Neuronal stem cell (in vitro differentiated cells): ENCODE results near the gene RAB25. TPM values are rescaled to one million over a fixed set of nuclear protein-coding genes. Genes with fewer than 3 reads are reported as not detected.

Experiments used
- DNase-seq: peaks from one replicate; pipeline ENCODE4 v3.0.0-alpha.2; 2013; ENCODE audit warnings: low spot score
- H2AFZ ChIP-seq: one replicate; pipeline ENCODE4 v1.6.1; 2013; ENCODE audit warnings: mild to moderate bottlenecking, low read length, inconsistent platforms
- H2AK5ac ChIP-seq: 2 replicates; pipeline ENCODE4 v1.6.1; 2013; ENCODE audit warnings: low read depth, mild to moderate bottlenecking, inconsistent platforms, low read length, moderate library complexity, mixed read lengths
- H2BK120ac ChIP-seq: 2 replicates; pipeline ENCODE4 v1.6.1; 2013; ENCODE audit warnings: low read depth, mild to moderate bottlenecking, inconsistent platforms, low read length, moderate library complexity, mixed read lengths
- H2BK12ac ChIP-seq: one replicate; pipeline ENCODE4 v1.6.1; 2013; ENCODE audit warnings: low read length, inconsistent platforms
- H2BK15ac ChIP-seq: 2 replicates; pipeline ENCODE4 v1.6.1; 2013; ENCODE audit warnings: mild to moderate bottlenecking, low read length, inconsistent platforms, mixed read lengths
- H2BK5ac ChIP-seq: one replicate; pipeline ENCODE4 v1.6.1; 2013; ENCODE audit warnings: inconsistent platforms, mild to moderate bottlenecking, low read length, moderate library complexity
- H3K14ac ChIP-seq: one replicate; pipeline ENCODE4 v1.6.1; 2013; ENCODE audit warnings: low read length, inconsistent platforms
- H3K18ac ChIP-seq: 2 replicates; pipeline ENCODE4 v1.6.1; 2013; ENCODE audit warnings: low read length, inconsistent platforms
- H3K23ac ChIP-seq: 2 replicates; pipeline ENCODE4 v1.6.1; 2013; ENCODE audit warnings: low read depth, mild to moderate bottlenecking, mixed read lengths, low read length, inconsistent platforms; ENCODE audit not compliant: poor library complexity
- H3K27ac ChIP-seq: replicated peaks from 3 replicates; pipeline ENCODE4 v1.5.1; 2013; ENCODE audit warnings: low read length, inconsistent platforms
- H3K27me3 ChIP-seq, 3 experiments: 2 replicates each; pipeline ENCODE4 v1.6.1; 2013; ENCODE audit warnings: low read length in 3 of 3, mild to moderate bottlenecking in 2 of 3, inconsistent platforms in 1 of 3, low read depth in 1 of 3, mixed read lengths in 1 of 3, moderate library complexity in 1 of 3; ENCODE audit not compliant: control insufficient read depth in 3 of 3, insufficient read depth in 3 of 3
- H3K36me3 ChIP-seq, 2 donors: replicated peaks in 1 of 2; 2 replicates each; pipeline ENCODE4 v1.6.1; 2013; ENCODE audit warnings: low read length in 2 of 2; ENCODE audit not compliant: control insufficient read depth in 2 of 2, insufficient read depth in 2 of 2
- H3K4ac ChIP-seq: 2 replicates; pipeline ENCODE4 v1.6.1; 2013; ENCODE audit warnings: inconsistent platforms, mild to moderate bottlenecking, low read length, moderate library complexity
- H3K4me1 ChIP-seq, 2 donors: 1 replicate in 1 of 2; 2 replicates in 1 of 2; pipeline ENCODE4 v1.6.1; 2013; ENCODE audit warnings: low read length in 2 of 2, low read depth in 1 of 2; ENCODE audit not compliant: control insufficient read depth in 2 of 2, insufficient read depth in 1 of 2
- H3K4me2 ChIP-seq: one replicate; pipeline ENCODE4 v1.6.1; 2013; ENCODE audit warnings: mild to moderate bottlenecking, low read length, inconsistent platforms; ENCODE audit not compliant: insufficient read depth, poor library complexity, severe bottlenecking
- H3K4me3 ChIP-seq, 2 donors: 2 replicates each; pipeline ENCODE4 v1.5.1; 2013; ENCODE audit warnings: low read length in 2 of 2, mild to moderate bottlenecking in 2 of 2, inconsistent platforms in 1 of 2, moderate library complexity in 1 of 2
- H3K79me1 ChIP-seq: one replicate; pipeline ENCODE4 v1.6.1; 2013; ENCODE audit warnings: low read depth, mild to moderate bottlenecking, inconsistent platforms, low read length, moderate library complexity
- H3K9ac ChIP-seq: one replicate; pipeline ENCODE4 v1.6.1; 2013; ENCODE audit warnings: mild to moderate bottlenecking, low read depth, low read length, inconsistent platforms; ENCODE audit not compliant: poor library complexity
- H3K9me3 ChIP-seq, 2 donors: replicated peaks in 1 of 2; 2 replicates each; pipeline versions ENCODE3 to v1.6.1; 2013; ENCODE audit warnings: low read length in 2 of 2, mild to moderate bottlenecking in 2 of 2, inconsistent platforms in 1 of 2, low read depth in 1 of 2, mixed read lengths in 1 of 2, moderate library complexity in 1 of 2; ENCODE audit not compliant: control insufficient read depth in 2 of 2, insufficient read depth in 1 of 2
- H4K8ac ChIP-seq: one replicate; pipeline ENCODE4 v1.6.1; 2013; ENCODE audit warnings: low read depth, mild to moderate bottlenecking, inconsistent platforms, low read length, moderate library complexity
- H4K91ac ChIP-seq: one replicate; pipeline ENCODE4 v1.6.1; 2013; ENCODE audit warnings: low read length, low read depth, mild to moderate bottlenecking, inconsistent platforms; ENCODE audit not compliant: poor library complexity
- WGBS, 2 donors: extraction: QIAGEN DNeasy Blood & Tissue Kit; methylation state at CpG; one replicate each; pipeline ENCODE4 v1.1.7; 2013; ENCODE audit warnings: missing lambda C conversion rate in 2 of 2, mixed read lengths in 1 of 2; ENCODE audit not compliant: insufficient read length in 2 of 2, insufficient replicate concordance in 1 of 2; ENCODE audit errors: extremely low coverage in 2 of 2; 5-methylcytosine and 5-hydroxymethylcytosine counted together
- polyA plus RNA-seq, 2 experiments: library from polyadenylated mRNA; stranded (reverse); fragments of 200-250 nt; gene quantifications; one replicate each; pipeline ENCODE4 v1.2.3, GENCODE V29; 2013

The RAB25 gene
- 3.3 TPM for polyA plus RNA-seq (2013, experiment 1 of 2)
- polyA plus RNA-seq (2013, experiment 2 of 2), result 3.4 TPM

- peak within 1 kb of the TSS; percentile 40 for H3K23ac ChIP-seq
- no peak within 1 kb of the TSS for H3K4me3 ChIP-seq
- H3K27ac ChIP-seq, result peak within 1 kb of the TSS; percentile 88
- H4K8ac ChIP-seq, result no peak within 1 kb of the TSS
- H3K9ac ChIP-seq, result no peak within 1 kb of the TSS
- H2AFZ ChIP-seq, result peak within 1 kb of the TSS; percentile 66
- peaks cover 13 to 19% of the 10 kb centered on the region in 2 donors for H3K4me1 ChIP-seq
- H3K4me2 ChIP-seq, result peak within 1 kb of the TSS; percentile 26
- no peaks in the 10 kb centered on the region for H3K27me3 ChIP-seq
- no peak for DNase-seq
- H3K14ac ChIP-seq, result no peak within 1 kb of the TSS
- no peaks in the 10 kb centered on the region for H3K9me3 ChIP-seq
- H2BK5ac ChIP-seq, result no peak within 1 kb of the TSS
- peaks cover 2 to 19% of the 10 kb centered on the region in 2 donors for H3K36me3 ChIP-seq
- peak within 1 kb of the TSS; percentile 42 for H3K4ac ChIP-seq
- peak within 1 kb of the TSS; percentile 69 for H2BK15ac ChIP-seq
- no peaks in the 10 kb centered on the region for H3K79me1 ChIP-seq
- H2AK5ac ChIP-seq, result peak within 1 kb of the TSS; percentile 99
- H4K91ac ChIP-seq, result no peak within 1 kb of the TSS
- H3K18ac ChIP-seq, result peak within 1 kb of the TSS; percentile 6
- WGBS, 2 donors, result no CpG with 5 or more reads among the region's 11 CpGs
- peak within 1 kb of the TSS; percentile 68 for H2BK120ac ChIP-seq
- peak within 1 kb of the TSS; percentile 93 for H2BK12ac ChIP-seq
Observed at GRCh38 chr1:156060937-156061636, at the start of gene RAB25. Gene RAB25 (plus strand): TSS chr1:156061160. CDS start chr1:156061401, 241 bp downstream.

- H2BK12ac ChIP-seq, result no peak overlapping the region
- H2BK120ac ChIP-seq, result no peak overlapping the region
- no peaks in the 10 kb centered on the region for H3K79me1 ChIP-seq
- H3K9me3 ChIP-seq, result peaks cover 0 to 4% of the 10 kb centered on the region in 2 donors
- H3K14ac ChIP-seq, result no peak overlapping the region
- H3K4me2 ChIP-seq, result no peak overlapping the region
- no peak overlapping the region for H2AK5ac ChIP-seq
- peaks cover 31 to 90% of the 10 kb centered on the region in 2 donors for H3K36me3 ChIP-seq
- H3K4ac ChIP-seq, result no peak overlapping the region
- no peak overlapping the region for H3K4me3 ChIP-seq
- no peak overlapping the region for H3K9ac ChIP-seq
- no peak overlapping the region for H2BK15ac ChIP-seq
- no peak overlapping the region for H4K91ac ChIP-seq
- no peak overlapping the region for H3K23ac ChIP-seq
- H3K27me3 ChIP-seq, result no peaks in the 10 kb centered on the region
- H3K4me1 ChIP-seq, result peaks cover 8 to 15% of the 10 kb centered on the region in 2 donors
- no CpG with 5 or more reads among the region's 4 CpGs for WGBS, 2 donors
- H3K18ac ChIP-seq, result no peak overlapping the region
- no peak overlapping the region for H2AFZ ChIP-seq
- no peak overlapping the region for H4K8ac ChIP-seq
- H2BK5ac ChIP-seq, result no peak overlapping the region
- no peak overlapping the region for H3K27ac ChIP-seq
- no peak for DNase-seq
Observed at GRCh38 chr1:156012051-156012817, 48.7 kb upstream of the RAB25 start.

- Histone ChIP-seq H3K4ac (no peak overlapping the region), H2AFZ (no peak overlapping the region), H3K4me3 (no peak overlapping the region), H3K18ac (no peak overlapping the region), H3K27me3 (no peaks in the 10 kb centered on the region), H2BK12ac (no peak overlapping the region), H2BK5ac (no peak overlapping the region), H3K27ac (no peak overlapping the region), H4K8ac (no peak overlapping the region), H3K4me2 (no peak overlapping the region), H2BK120ac (no peak overlapping the region), H2BK15ac (no peak overlapping the region), H2AK5ac (no peak overlapping the region), H3K23ac (no peak overlapping the region), H3K9me3 (peaks cover 0 to 6% of the 10 kb centered on the region in 2 donors), H3K9ac (no peak overlapping the region), H4K91ac (no peak overlapping the region), H3K14ac (no peak overlapping the region), H3K79me1 (peaks cover 1% of the 10 kb centered on the region), H3K36me3 (peaks cover 33 to 97% of the 10 kb centered on the region in 2 donors), H3K4me1 (peaks cover 4 to 5% of the 10 kb centered on the region in 2 donors)
- no peak for DNase-seq
- no CpG with 5 or more reads among the region's 7 CpGs for WGBS, 2 donors
Observed at GRCh38 chr1:156014829-156015228, 46.1 kb upstream of the RAB25 start.

- no peak overlapping the region for H4K8ac ChIP-seq
Observed at GRCh38 chr1:156019946-156020292, 41.0 kb upstream of the RAB25 start.

More at GRCh38 chr1:156019946-156020292, 41.0 kb upstream of the RAB25 start:
- no peak for DNase-seq
- H3K23ac ChIP-seq, result no peak overlapping the region
- H3K79me1 ChIP-seq, result peaks cover 6% of the 10 kb centered on the region
- H3K27me3 ChIP-seq, result no peaks in the 10 kb centered on the region
- H2BK12ac ChIP-seq, result no peak overlapping the region
- no peak overlapping the region for H2AFZ ChIP-seq
- no peak overlapping the region for H3K4ac ChIP-seq
- H2BK5ac ChIP-seq, result peak overlapping the region; percentile 78
- H3K9ac ChIP-seq, result peak overlapping the region; percentile 99
- H3K36me3 ChIP-seq, result peaks cover 13 to 48% of the 10 kb centered on the region in 2 donors
- no peak overlapping the region for H3K14ac ChIP-seq
- peaks cover 4 to 6% of the 10 kb centered on the region in 2 donors for H3K4me1 ChIP-seq
- H3K27ac ChIP-seq, result no peak overlapping the region
- H2BK15ac ChIP-seq, result no peak overlapping the region
- H3K4me3 ChIP-seq, result peak overlapping the region; percentile 89 to 91
- no CpG with 5 or more reads among the region's 8 CpGs for WGBS, 2 donors
- H3K4me2 ChIP-seq, result peak overlapping the region; percentile 89
- peak overlapping the region; percentile 93 for H2AK5ac ChIP-seq
- no peak overlapping the region for H4K91ac ChIP-seq
- no peak overlapping the region for H3K18ac ChIP-seq
- H3K9me3 ChIP-seq, result peaks cover 0 to 6% of the 10 kb centered on the region in 2 donors
- H2BK120ac ChIP-seq, result no peak overlapping the region
